ENCODE measurements around the gene PPP1CB.

DNA sequence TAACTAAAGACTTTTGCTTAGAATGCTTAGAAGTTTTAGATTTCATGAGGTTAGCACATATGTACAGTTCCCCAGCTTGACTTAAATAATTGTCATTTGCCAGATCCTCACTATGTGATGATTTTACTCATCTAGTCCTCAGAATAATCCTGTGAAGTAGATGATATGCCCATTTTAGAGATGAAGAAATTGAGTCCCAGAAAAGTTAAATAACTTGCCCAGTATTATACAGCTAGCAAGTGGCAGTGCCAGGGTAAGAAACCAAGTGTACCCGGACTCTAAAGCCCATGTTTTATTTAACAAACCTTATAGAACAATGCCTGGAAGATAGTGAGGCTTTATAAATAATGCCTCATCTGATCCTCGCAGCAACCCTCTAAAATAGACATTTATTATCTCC, 87.3 kb downstream of the PPP1CB start:
- TF ChIP-seq, protein P1, sequence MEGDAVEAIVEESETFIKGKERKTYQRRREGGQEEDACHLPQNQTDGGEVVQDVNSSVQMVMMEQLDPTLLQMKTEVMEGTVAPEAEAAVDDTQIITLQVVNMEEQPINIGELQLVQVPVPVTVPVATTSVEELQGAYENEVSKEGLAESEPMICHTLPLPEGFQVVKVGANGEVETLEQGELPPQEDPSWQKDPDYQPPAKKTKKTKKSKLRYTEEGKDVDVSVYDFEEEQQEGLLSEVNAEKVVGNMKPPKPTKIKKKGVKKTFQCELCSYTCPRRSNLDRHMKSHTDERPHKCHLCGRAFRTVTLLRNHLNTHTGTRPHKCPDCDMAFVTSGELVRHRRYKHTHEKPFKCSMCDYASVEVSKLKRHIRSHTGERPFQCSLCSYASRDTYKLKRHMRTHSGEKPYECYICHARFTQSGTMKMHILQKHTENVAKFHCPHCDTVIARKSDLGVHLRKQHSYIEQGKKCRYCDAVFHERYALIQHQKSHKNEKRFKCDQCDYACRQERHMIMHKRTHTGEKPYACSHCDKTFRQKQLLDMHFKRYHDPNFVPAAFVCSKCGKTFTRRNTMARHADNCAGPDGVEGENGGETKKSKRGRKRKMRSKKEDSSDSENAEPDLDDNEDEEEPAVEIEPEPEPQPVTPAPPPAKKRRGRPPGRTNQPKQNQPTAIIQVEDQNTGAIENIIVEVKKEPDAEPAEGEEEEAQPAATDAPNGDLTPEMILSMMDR (IDR thresholded peaks at IDR 0.05): no peak
- no peak for TF ChIP-seq POLR2A (IDR thresholded peaks at IDR 0.05)

All from esophagus squamous epithelium (tissue), 4 donors.